Activated B cell treated with CpG ODN at 0.5 μM for 24 hours (primary cell): ENCODE results near the gene PHAF1. TPM values are rescaled to one million over a fixed set of nuclear protein-coding genes. Genes with fewer than 3 reads are reported as not detected.

Source experiments
- ATAC-seq: fragments of 200-7000 bp; cut with Tn5 transposase; one replicate; pipeline ENCODE4 v1.10.0; 2021; ENCODE audit warnings: low read depth, mild to moderate bottlenecking, moderate library complexity
- CTCF ChIA-PET: fragments of 350-600 bp; sonication (Branson Sonifier 250); formaldehyde crosslinking; loops from one replicate; lab custom pipeline; 2021; ENCODE audit warnings: antibody characterized with exemption; lab: Charles Lee
- POLR2A ChIA-PET: fragments of 350-600 bp; sonication (Branson Sonifier 250); formaldehyde crosslinking; loops from one replicate; lab custom pipeline; 2021; ENCODE audit warnings: antibody characterized with exemption; lab: Charles Lee
- DNase-seq: peaks from one replicate; pipeline ENCODE4 v3.0.0; 2022
- H3K27ac Mint-ChIP-seq: one replicate; pipeline ENCODE4 v1.8.0; 2020; ENCODE audit warnings: mixed read lengths
- H3K27me3 Mint-ChIP-seq: one replicate; pipeline ENCODE4 v1.8.0; 2021; ENCODE audit warnings: mixed read lengths
- H3K36me3 Mint-ChIP-seq: one replicate; pipeline ENCODE4 v1.8.0; 2021; ENCODE audit warnings: low read depth, mixed read lengths
- H3K4me1 Mint-ChIP-seq: one replicate; pipeline ENCODE4 v1.8.0; 2021; ENCODE audit warnings: mixed read lengths
- H3K4me3 Mint-ChIP-seq: one replicate; pipeline ENCODE4 v1.8.0; 2020; ENCODE audit warnings: mild to moderate bottlenecking, mixed read lengths
- H3K9me3 Mint-ChIP-seq: one replicate; pipeline ENCODE4 v1.8.0; 2020; ENCODE audit warnings: mixed read lengths
- intact Hi-C: fragments of 100-400 bp; cut with micrococcal nuclease; formaldehyde crosslinking; loops from one replicate; pipeline ENCODE4 v1.15.1; 2024
- total RNA-seq: library from RNA; stranded (reverse); gene quantifications from 2 replicates; pipeline ENCODE4 v1.2.3, GENCODE V29; 2022
- TF ChIP-seq, protein P1 (sequence below): fragments of 200-600 bp; IDR thresholded peaks from one replicate; pipeline ENCODE4 v1.8.0; 2022; ENCODE audit warnings: antibody characterized with exemption, mild to moderate bottlenecking

The PHAF1 gene
- total RNA-seq, 1 donor from 2014 or later, result 16.9 TPM

GRCh38 chr16:67148221-67148620 is 38.5 kb downstream of the PHAF1 start:
- TF ChIP-seq, protein P1, sequence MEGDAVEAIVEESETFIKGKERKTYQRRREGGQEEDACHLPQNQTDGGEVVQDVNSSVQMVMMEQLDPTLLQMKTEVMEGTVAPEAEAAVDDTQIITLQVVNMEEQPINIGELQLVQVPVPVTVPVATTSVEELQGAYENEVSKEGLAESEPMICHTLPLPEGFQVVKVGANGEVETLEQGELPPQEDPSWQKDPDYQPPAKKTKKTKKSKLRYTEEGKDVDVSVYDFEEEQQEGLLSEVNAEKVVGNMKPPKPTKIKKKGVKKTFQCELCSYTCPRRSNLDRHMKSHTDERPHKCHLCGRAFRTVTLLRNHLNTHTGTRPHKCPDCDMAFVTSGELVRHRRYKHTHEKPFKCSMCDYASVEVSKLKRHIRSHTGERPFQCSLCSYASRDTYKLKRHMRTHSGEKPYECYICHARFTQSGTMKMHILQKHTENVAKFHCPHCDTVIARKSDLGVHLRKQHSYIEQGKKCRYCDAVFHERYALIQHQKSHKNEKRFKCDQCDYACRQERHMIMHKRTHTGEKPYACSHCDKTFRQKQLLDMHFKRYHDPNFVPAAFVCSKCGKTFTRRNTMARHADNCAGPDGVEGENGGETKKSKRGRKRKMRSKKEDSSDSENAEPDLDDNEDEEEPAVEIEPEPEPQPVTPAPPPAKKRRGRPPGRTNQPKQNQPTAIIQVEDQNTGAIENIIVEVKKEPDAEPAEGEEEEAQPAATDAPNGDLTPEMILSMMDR, result no peak
- ATAC-seq (no peak), DNase-seq (no peak)
- Mint-ChIP-seq H3K9me3 (no peaks in the 10 kb centered on the region), H3K4me3 (no peak overlapping the region), H3K27ac (no peak overlapping the region), H3K36me3 (peaks cover 46% of the 10 kb centered on the region), H3K27me3 (peaks cover 17% of the 10 kb centered on the region), H3K4me1 (peaks cover 10% of the 10 kb centered on the region)
- ChIA-PET CTCF (no interaction called here), POLR2A (no interaction called here)
- intact Hi-C loops, result no loop called here

DNA sequence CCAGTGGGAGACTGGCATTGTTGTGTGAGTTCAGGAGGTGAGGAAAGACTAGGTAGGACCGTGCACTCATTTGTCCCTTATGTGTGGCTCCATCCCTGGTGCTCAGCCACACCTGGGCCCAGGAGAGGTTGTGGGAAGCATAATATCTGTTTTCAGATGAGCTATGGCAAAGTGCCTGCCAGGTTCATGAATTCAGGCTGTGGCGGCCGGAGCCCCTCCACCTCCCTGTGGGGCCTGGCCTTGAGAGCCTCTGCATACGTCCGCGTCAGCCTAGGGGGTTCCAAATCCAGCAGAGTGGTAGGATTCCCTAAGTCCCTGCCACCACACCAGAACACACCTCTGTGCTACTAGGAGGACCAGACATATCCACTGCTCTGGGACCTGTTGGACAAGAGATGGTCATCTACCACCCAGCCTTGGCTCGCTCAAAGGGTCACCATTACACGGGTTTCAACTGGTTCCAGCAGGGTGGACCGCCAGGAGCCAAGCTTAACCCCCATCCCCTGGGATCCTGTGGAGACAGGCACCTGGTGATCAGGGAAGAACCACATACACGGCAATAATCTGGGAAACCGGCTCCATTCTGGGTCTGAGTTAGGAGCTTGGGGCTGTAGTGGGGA is 39.0 kb downstream of the PHAF1 start:
- POLR2A ChIA-PET, result no interaction called here
- CTCF ChIA-PET, result no interaction called here
- DNase-seq (no peak), ATAC-seq (no peak)
- peaks cover 43% of the 10 kb centered on the region for H3K36me3 Mint-ChIP-seq
- no peak overlapping the region for H3K4me3 Mint-ChIP-seq
- no peak overlapping the region for H3K27ac Mint-ChIP-seq
- H3K9me3 Mint-ChIP-seq, result no peaks in the 10 kb centered on the region
- intact Hi-C loops, result no loop called here
- peaks cover 10% of the 10 kb centered on the region for H3K4me1 Mint-ChIP-seq
- peaks cover 17% of the 10 kb centered on the region for H3K27me3 Mint-ChIP-seq
- TF ChIP-seq, protein P1, result no peak

GRCh38 chr16:67149276-67150046 is 39.7 kb downstream of the PHAF1 start:
- H3K27ac Mint-ChIP-seq, result no peak overlapping the region
- no peaks in the 10 kb centered on the region for H3K9me3 Mint-ChIP-seq
- ChIA-PET CTCF (no interaction called here), POLR2A (no interaction called here)
- peaks cover 13% of the 10 kb centered on the region for H3K4me1 Mint-ChIP-seq
- H3K4me3 Mint-ChIP-seq, result no peak overlapping the region
- no peak for DNase-seq
- TF ChIP-seq, protein P1, result no peak
- no peak for ATAC-seq
- intact Hi-C loops, result loop anchor here (10.0 kb wide), 1 partner anchor 515 kb away; the partner anchor contains the start of genes ACD, C16orf86, ENKD1 and PARD6A
- H3K27me3 Mint-ChIP-seq, result peaks cover 17% of the 10 kb centered on the region
- peaks cover 38% of the 10 kb centered on the region for H3K36me3 Mint-ChIP-seq

- H3K27ac Mint-ChIP-seq, result no peak overlapping the region
- intact Hi-C loops, result loop anchor here (10.0 kb wide), 1 partner anchor 515 kb away; the partner anchor contains the start of genes ACD, C16orf86, ENKD1 and PARD6A
- peaks cover 30% of the 10 kb centered on the region for H3K36me3 Mint-ChIP-seq
- ATAC-seq, result peak; percentile 40
- H3K27me3 Mint-ChIP-seq, result peaks cover 17% of the 10 kb centered on the region
- no peak overlapping the region for H3K4me3 Mint-ChIP-seq
- DNase-seq, result no peak
- TF ChIP-seq, protein P1, result no peak
- ChIA-PET CTCF (no interaction called here), POLR2A (interaction anchor here (0.5 to 1.5 kb wide), 3 partner anchors 9 to 407 kb away, joined by 3 to 4 read pairs (median 4); partner anchors contain the start of gene TRADD)
- peaks cover 15% of the 10 kb centered on the region for H3K4me1 Mint-ChIP-seq
- H3K9me3 Mint-ChIP-seq, result no peaks in the 10 kb centered on the region
These were observed 40.5 kb downstream of the PHAF1 start for GRCh38 chr16:67150047-67150832.
